DND-41 (cell line): ENCODE results near the gene STAT4.

Experiments used
- ATAC-seq: fragments of 200-7000 bp; cut with Tn5 transposase; 3 replicates; pipeline ENCODE4 v1.9.1; 2021; ENCODE audit warnings: low read depth; ENCODE audit not compliant: insufficient read depth
- DNase-seq: peaks from one replicate; pipeline ENCODE4 v3.0.0-alpha.2; 2020
- H2AFZ ChIP-seq: 2 replicates; pipeline ENCODE4 v1.6.0; 2012; ENCODE audit warnings: low read depth, low read length
- H3K27ac ChIP-seq: 2 replicates; pipeline ENCODE4 v1.5.1; 2012; ENCODE audit warnings: low read length, inconsistent platforms
- H3K27me3 ChIP-seq: fragments of 200-600 bp; sonication (generic); 2 replicates; pipeline ENCODE4 v1.6.0; 2012; ENCODE audit warnings: low read length, mild to moderate bottlenecking, inconsistent platforms; ENCODE audit not compliant: insufficient read depth, poor library complexity
- H3K36me3 ChIP-seq: 2 replicates; pipeline ENCODE4 v1.5.1; 2012; ENCODE audit warnings: low read length, inconsistent platforms; ENCODE audit not compliant: insufficient read depth
- H3K4me1 ChIP-seq: 2 replicates; pipeline ENCODE4 v1.5.1; 2012; ENCODE audit warnings: mild to moderate bottlenecking, low read length; ENCODE audit not compliant: insufficient read depth
- H3K4me2 ChIP-seq: 2 replicates; pipeline ENCODE4 v1.6.0; 2012; ENCODE audit warnings: mild to moderate bottlenecking, moderate library complexity, low read length, inconsistent platforms; ENCODE audit not compliant: insufficient read depth
- H3K4me3 ChIP-seq, 2 experiments: fragments of 200-600 bp in 1 of 2; shearing (Covaris generic) in 1 of 2; 2 replicates each; pipeline ENCODE4 v1.5.1; 2012 to 2016; ENCODE audit warnings: inconsistent platforms in 2 of 2, low read length in 2 of 2, mild to moderate bottlenecking in 2 of 2, low read depth in 1 of 2, moderate library complexity in 1 of 2
- H3K79me2 ChIP-seq: 2 replicates; pipeline ENCODE4 v1.6.0; 2012; ENCODE audit warnings: low read length, inconsistent platforms; ENCODE audit not compliant: insufficient read depth
- H3K9ac ChIP-seq: 2 replicates; pipeline ENCODE4 v1.6.0; 2012; ENCODE audit warnings: low read depth, mild to moderate bottlenecking, inconsistent platforms, low read length, moderate library complexity
- H3K9me3 ChIP-seq: 2 replicates; pipeline ENCODE4 v1.5.1; 2012; ENCODE audit warnings: low read length, moderate library complexity, mild to moderate bottlenecking, inconsistent platforms; ENCODE audit not compliant: insufficient read depth, severe bottlenecking
- H4K20me1 ChIP-seq: 2 replicates; pipeline ENCODE4 v1.6.0; 2012; ENCODE audit warnings: low read length; ENCODE audit not compliant: insufficient read depth
- EZH2 ChIP-seq: IDR thresholded peaks from 3 replicates; pipeline ENCODE4 v1.6.1; 2012; ENCODE audit warnings: borderline replicate concordance, low read depth, mild to moderate bottlenecking, moderate library complexity, low read length, inconsistent platforms; ENCODE audit not compliant: severe bottlenecking
- TF ChIP-seq, protein P1 (sequence below): IDR thresholded peaks from 2 replicates; pipeline ENCODE4 v1.5.1; 2012; ENCODE audit warnings: borderline replicate concordance, low read length, moderate library complexity, mild to moderate bottlenecking; ENCODE audit not compliant: poor library complexity, severe bottlenecking; ENCODE audit errors: extremely low read depth

STAT4 gene

GRCh38 chr2:191183081-191183480, 32.3 kb upstream of the STAT4 start:
- H3K27ac ChIP-seq = no peak overlapping the region
- H3K79me2 ChIP-seq = no peaks in the 10 kb centered on the region
- DNase-seq = no peak
- H3K9ac ChIP-seq = no peak overlapping the region
- no peak overlapping the region for H3K4me2 ChIP-seq
- no peaks in the 10 kb centered on the region for H3K27me3 ChIP-seq
- H2AFZ ChIP-seq = no peak overlapping the region
- H3K4me3 ChIP-seq = no peak overlapping the region
- H3K4me1 ChIP-seq = peaks cover 1% of the 10 kb centered on the region; the same call in 1 of the 2 replicates
- TF ChIP-seq EZH2 = no peak
- TF ChIP-seq, protein P1, sequence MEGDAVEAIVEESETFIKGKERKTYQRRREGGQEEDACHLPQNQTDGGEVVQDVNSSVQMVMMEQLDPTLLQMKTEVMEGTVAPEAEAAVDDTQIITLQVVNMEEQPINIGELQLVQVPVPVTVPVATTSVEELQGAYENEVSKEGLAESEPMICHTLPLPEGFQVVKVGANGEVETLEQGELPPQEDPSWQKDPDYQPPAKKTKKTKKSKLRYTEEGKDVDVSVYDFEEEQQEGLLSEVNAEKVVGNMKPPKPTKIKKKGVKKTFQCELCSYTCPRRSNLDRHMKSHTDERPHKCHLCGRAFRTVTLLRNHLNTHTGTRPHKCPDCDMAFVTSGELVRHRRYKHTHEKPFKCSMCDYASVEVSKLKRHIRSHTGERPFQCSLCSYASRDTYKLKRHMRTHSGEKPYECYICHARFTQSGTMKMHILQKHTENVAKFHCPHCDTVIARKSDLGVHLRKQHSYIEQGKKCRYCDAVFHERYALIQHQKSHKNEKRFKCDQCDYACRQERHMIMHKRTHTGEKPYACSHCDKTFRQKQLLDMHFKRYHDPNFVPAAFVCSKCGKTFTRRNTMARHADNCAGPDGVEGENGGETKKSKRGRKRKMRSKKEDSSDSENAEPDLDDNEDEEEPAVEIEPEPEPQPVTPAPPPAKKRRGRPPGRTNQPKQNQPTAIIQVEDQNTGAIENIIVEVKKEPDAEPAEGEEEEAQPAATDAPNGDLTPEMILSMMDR = no peak
- H3K9me3 ChIP-seq = no peaks in the 10 kb centered on the region
- H3K36me3 ChIP-seq = no peaks in the 10 kb centered on the region
- peak; percentile 42; the same call in 1 of the 3 replicates for ATAC-seq
- H4K20me1 ChIP-seq = no peaks in the 10 kb centered on the region

- Histone ChIP-seq H3K79me2 (no peaks in the 10 kb centered on the region), H4K20me1 (no peaks in the 10 kb centered on the region), H3K9ac (no peak overlapping the region), H3K9me3 (no peaks in the 10 kb centered on the region), H3K4me2 (no peak overlapping the region), H3K36me3 (no peaks in the 10 kb centered on the region), H3K4me3 (no peak overlapping the region), H3K4me1 (no peaks in the 10 kb centered on the region), H3K27me3 (no peaks in the 10 kb centered on the region), H2AFZ (no peak overlapping the region), H3K27ac (no peak overlapping the region)
- no peak for ATAC-seq
- TF ChIP-seq, protein P1 = no peak
- no peak for TF ChIP-seq EZH2
- no peak for DNase-seq
These were observed 29.9 kb upstream of the STAT4 start for GRCh38 chr2:191180713-191181112.

GRCh38 chr2:191180276-191180675, 29.5 kb upstream of the STAT4 start:
- Histone ChIP-seq H3K36me3 (no peaks in the 10 kb centered on the region), H3K4me1 (no peaks in the 10 kb centered on the region), H3K4me3 (no peak overlapping the region), H3K9me3 (no peaks in the 10 kb centered on the region), H3K27me3 (no peaks in the 10 kb centered on the region), H3K79me2 (no peaks in the 10 kb centered on the region), H3K27ac (no peak overlapping the region), H3K9ac (no peak overlapping the region), H2AFZ (no peak overlapping the region), H4K20me1 (no peaks in the 10 kb centered on the region), H3K4me2 (no peak overlapping the region)
- no peak for DNase-seq
- no peak for ATAC-seq
- TF ChIP-seq, protein P1 = no peak
- no peak for TF ChIP-seq EZH2
